NCI-H1417 (cell line): ENCODE measurements around the gene PPP1R9A.

Experiments
- DNase-seq, 3 experiments: peaks; one replicate each; lab custom pipeline; 2025; lab: John Stamatoyannopoulos, UW

PPP1R9A gene

DNA sequence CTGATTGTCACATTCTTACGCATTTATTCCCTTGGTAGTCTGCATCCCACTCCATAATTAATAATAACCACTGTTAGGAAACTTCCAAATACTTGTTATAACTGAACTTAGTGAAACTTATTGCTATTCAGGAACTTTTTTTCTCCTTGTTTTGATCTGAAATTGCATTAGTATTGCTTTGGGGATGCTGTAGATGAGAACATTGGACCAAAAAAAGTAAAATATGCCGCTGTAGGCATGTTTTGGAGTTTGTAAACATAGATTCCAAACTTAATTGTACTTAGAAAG is 1.7 kb downstream of the PPP1R9A start:
- DNase-seq, result no peak

DNA sequence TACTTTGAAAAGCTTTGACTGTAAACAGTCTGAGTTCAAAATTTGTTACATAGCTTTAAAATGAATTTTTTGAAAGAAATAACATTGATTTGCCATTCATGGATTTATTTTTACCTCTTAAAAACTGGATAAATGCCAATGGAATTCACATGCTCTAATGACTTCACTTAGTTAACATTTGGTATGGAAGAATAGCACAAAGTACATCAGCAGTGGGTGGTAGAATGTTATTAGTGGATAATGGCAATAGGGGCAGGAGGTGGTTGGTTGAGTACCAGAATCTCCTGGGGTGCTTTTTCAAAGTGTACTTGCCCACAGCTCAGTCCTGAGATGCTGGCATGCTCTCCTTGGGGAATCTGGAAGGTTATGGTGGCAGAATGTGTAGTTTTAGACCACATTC is 4.7 kb downstream of the PPP1R9A start:
- DNase-seq, result peak in 1 of 3 experiments; percentile 45

DNA sequence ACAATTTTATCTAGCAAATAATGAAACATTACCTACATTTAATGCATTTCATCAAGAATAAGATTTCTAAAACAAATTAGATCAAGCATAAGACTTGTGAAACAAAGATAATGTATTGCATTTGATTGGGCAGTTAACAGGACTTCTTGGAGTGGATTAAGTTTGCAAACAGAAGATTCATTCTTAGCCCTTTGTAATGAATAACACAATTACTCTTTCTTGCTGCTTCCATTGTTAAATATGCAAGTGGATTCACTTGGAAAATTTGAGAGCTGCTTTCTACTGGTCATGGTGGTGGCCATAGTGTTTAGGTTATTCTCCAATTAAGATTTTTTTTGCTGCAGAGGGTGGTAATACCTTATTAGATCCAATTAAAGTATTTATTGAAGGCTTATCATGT is 6.0 kb downstream of the PPP1R9A start:
- no peak for DNase-seq

DNA sequence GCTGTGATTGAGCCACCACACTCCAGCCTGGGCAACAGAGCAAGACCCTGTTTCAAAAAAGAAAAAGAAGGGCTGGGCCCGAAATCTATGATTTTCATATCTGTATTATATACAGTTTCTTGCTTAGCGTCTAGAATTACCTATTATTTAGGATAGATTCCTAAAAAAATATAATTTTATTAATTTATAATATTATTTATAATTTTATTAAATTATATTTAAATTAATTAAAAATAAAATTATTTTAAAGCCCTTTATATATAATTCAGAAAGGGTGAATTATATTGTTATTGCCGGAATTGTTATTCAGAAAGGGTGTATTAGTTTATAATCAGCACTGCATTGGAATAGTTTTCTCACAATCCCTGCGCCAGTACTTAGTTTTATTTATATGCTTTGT is 14.5 kb downstream of the PPP1R9A start:
- no peak for DNase-seq

DNA sequence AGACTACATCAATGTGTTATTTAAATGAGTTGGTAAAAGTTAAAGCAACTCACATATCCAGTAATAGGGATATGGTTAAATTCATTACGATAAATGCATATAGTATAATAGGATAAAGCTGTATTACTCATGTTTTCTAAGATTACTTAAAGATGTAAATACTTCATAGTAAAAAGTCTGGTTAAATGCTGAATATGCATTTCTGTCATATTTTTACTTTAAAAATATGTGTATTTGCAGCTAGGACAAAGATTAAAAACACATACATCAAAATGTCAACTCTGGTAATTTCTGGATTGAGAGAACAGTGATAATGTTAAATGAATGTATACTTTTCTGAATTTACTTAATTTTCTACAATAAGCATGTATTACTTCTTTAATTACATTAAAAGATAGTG is 15.1 kb downstream of the PPP1R9A start:
- DNase-seq, result no peak

DNA sequence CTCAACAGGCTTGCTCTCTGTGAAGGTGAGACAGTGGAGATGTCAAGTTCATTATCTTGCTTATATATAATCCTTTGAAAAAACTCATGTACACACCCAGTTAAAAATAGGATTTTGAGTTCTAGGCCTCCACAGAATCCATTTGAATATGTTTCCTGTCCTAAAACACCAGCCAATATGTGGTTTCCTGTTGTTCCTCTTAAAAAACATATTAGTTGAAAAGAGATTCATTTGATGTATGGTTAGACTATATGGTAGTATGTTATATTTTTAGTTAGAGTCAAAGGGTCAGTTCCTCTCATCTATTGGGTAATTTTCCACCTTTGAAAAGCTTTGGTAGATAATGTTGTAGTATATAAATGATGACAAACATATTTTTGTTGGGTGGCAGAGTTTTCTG is 16.0 kb downstream of the PPP1R9A start:
- no peak for DNase-seq

DNA sequence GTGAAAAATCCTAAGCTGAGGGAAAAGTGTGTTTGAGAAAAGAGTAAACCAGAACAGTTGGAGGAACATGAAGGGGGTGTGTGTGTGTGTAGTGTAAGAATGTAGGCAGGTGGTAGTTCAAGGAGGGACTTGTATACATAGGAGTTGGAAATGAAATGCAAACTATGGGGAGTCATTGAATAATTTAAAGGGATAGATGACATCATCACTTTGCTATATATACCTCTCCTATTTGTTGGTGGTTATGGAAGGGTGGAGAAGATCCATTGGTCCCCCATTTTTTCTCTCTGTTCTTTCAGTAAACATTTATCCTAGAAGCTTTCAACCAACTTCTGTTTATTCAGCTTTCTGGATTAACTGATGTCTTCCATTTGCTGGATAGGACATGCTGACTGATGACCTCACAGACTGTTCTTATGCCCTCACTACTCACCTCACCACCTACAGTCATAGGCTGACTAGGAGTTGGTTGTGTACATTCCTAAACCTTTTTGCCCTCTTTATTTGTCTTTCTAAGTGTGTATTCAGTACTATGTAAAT is 20.8 kb downstream of the PPP1R9A start:
- no peak for DNase-seq

DNA sequence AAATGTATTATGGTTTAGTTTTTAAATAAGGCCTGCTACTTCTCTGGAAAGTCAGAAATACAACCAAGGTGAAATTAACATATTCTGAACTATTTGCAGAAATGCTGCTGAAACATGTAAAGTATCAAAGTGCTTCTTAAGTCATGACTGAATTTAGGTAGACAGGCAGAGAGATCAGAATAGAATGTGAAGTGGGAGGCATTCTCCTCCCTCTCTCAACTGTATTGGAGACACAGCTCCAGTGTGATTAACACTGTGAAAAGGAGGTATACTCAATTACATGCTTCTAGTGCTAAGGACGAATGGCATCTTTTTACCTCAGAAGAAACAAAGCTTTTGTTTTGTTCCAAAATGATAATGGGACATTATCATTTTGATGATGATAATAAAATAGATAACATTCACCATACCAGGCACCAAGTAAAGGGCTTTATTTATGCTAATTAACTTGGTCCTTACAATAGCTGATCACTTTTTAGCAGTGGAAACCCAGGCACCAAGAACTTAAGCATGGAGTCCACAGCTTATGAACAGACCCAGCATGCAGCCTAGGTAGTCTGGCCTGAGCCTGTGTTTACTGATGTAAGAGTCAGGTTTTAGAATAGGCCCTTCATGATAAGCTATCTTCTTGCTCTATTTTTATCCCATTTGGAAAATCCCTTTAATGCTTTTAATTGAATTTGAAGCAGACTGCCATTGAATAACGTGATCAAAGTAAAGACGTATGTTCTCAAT is 26.0 kb downstream of the PPP1R9A start:
- peak in 1 of 3 experiments; percentile 54 for DNase-seq

DNA sequence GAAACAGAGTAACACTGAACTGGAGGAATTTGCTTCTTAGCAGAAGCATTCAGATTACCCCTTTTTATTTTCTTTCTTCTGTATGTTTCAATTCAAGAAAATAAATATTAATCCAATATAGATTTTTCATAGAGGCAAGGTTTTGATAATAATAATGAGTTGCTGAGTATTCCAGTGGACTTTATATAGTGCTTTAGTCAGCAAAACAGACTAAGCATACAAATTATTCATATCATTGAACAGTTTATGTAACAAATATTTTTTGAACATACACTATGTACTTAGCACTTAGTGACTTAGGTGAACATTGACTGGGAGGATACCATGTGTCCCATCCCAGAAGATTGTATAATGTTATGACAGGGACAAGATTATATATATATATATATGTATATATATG is 32.0 kb downstream of the PPP1R9A start:
- no peak for DNase-seq

DNA sequence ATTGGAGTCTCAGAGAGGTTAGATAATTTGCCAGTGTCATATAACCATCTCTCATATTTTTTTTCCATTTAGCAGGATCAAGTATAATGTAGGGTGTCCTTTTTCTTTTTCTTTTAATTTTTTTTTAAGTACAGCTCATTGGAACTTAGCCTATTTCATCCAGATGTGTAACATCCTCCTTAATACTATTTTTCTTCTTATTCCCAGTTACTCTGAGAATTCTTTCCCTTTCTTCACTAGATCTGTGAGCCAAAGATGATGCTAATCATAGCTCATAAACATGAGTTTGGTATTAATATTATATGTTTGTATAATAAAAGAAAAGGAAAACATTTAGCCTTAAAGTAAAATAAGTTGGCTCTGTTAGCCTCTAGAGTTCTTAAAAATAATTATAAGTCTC is 32.8 kb downstream of the PPP1R9A start:
- DNase-seq, result no peak

DNA sequence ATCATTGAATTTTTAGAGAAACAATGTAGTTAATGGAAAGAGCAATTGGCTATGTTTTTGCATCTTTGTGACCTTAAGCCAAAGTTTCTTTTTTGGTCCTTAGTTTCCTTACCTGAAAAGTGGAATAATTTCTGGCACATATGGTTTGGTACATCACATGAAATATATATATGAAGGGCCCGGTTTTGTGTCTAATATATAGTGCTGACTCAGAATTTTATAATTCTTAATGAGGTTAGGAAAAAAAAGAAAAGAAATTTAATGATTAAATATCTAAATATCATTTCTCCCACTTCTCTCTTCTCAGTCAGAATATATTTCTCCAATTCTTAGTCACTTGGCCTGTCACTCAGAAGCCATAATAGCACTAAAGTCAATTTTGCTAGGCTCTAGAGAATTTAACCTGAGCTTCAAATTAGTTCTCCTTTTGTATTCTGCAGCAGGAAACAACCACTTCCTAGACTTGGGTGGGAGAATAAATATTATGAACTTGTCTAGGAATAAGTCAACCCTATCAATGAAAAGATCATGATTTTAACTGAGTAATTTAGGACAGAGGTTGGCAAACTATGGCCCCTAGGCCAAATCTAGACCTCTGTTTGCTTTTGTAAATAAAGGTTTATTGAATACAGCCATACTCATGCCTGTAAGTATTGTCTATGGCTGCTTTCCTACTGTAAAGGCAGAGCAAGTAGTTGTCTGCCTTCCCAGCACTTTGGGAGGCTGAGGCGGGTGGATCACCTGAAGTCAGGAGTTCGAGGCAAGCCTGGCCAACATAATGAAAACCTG is 34.6 kb downstream of the PPP1R9A start:
- peak in 2 of 3 experiments; percentile 29 to 58 for DNase-seq

DNA sequence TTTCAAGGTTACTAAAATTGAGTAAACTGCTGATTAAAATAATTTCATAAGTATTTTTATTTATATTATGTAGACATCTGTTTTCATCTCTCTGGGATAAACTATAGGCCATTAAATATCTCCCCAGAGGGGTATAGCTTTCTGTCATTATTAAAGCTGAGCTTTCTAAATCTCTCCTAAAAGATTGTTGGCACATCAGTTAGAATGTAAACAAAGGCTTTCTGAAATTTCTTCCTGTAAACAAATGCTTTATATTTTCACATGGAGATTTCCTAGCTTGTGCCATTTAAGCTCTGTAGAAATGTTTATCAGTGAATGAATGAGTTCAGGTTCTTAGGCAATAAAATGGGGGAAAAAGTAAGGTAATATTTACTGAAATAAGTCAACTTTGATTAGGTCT is 35.7 kb downstream of the PPP1R9A start:
- DNase-seq, result no peak

DNA sequence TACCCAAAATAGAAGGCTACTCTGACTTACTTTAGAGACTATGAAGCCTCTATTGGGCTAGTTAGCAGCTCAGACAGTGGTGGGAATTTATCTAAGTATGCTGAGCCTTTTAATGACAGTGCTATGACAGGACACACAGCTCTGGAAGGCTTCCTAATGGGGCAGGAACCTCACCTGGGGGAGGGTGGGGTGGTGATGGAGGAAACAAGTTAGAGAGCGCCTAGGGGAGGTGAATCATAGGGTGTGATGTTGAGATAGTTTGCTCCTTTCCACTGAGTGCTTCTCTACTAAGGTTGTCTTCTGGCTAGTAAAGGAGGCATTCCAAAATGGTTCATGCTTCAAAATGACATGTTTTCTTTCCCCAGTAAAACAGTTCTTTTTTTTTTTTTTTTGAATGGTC is 42.1 kb downstream of the PPP1R9A start:
- no peak for DNase-seq

DNA sequence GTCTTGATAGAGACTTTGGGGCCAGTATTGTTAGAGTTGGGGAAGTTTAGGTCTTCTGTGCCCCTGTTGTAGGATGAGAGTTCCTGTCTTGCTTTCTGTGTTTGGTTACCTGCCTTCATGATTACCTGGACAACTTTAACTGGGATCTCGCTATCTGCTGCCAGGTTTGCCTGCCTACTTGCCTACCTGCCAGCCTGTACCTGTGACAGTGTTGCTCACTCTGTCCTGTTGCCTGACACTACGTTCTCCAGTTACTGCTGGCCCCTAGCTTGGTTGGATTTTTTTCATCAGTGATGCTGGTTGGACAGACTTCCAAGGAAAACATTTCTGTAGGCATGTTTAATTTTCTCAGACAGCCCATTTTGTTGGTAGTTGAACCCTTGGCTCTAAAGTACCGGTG is 48.4 kb downstream of the PPP1R9A start:
- no peak for DNase-seq

DNA sequence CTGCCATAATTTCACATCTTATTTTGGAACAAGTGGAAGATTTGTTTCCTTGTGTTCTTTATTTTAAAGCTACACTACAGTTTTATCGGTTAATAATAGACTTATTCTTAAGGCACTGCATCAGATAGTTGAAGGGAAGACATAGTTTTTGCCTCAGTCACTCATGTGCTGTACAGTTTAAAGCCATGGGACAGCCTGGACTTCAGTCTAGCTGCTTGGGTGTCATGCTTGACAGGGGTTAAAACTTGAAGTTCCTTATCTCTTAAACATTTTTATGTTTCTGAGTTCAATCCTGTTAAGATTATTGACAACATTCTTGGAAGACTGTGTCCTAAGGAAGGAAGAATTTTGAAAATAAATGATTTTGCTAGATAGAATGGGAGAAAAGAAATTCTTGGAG is 49.7 kb downstream of the PPP1R9A start:
- DNase-seq, result no peak

DNA sequence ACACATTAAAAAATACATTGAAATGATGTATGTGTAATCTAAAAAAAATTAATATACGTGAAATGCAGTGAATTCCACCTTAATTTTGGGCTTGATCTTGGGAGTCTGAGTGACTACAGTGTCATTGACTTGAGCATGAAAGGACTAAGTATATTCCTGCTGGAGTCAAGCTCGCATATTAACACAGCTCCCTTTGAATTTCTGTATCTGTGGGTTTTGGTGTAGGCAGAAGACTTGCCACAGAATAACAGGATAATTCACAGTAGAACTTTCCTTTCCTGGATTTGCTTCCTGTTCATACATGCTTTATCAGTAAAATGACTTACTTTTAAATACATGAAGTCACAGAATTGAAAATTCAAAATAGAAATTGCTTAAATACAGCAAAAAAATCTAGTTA is 55.3 kb downstream of the PPP1R9A start:
- DNase-seq, result no peak

DNA sequence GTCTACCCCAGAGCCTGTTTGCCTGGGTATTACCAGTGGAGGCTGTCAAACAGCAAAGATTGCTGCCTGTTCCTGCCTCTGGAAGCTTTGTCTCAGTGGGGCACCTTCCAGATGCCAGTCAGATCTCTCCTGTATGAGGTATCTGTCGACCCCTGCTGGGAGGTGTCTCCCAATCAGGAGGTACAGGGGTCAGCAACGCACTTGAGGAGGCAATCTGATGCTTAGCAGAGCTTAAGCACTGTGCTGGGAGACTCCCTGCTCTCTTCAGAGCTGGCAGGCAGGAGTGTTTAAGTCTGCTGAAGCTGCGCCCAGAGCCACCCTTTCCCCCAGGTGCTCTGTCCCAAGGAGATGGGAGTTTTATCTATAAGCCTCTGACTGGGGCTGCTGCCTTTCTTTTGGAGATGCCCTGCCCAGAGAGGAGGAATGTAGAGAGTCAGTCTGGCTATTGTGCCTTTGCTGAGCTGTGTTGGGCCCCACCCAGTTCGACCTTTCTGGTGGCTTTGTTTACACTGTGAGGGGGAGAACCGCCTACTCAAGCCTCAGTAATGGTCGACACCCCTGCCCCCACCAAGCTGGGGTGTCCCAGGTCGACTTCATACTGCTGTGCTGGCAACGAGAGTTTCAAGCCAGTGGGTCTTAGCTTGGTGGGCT is 62.2 kb downstream of the PPP1R9A start:
- DNase-seq, result no peak

DNA sequence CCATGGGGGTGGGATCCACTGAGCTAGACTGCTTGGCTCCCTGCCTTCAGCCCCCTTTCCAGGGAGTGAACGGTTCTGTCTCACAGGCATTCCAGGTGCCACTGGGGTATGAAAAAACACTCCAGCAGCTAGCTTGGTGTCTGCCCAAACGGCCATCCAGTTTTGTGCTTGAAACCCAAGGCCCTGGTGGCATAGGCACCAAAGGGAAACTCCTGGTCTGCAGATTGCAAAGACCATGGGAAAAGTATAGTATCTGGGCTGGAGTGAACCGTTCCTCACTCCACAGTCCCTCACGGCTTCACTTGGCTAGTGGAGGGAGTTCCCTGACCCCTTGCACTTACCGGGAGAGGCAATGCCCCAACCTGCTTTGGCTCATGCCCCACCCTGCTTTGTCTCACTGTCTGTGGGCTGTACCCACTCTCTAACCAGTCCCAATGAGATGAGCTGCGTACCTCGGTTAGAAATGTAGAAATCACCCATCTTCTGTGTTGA is 62.7 kb downstream of the PPP1R9A start:
- DNase-seq, result no peak

DNA sequence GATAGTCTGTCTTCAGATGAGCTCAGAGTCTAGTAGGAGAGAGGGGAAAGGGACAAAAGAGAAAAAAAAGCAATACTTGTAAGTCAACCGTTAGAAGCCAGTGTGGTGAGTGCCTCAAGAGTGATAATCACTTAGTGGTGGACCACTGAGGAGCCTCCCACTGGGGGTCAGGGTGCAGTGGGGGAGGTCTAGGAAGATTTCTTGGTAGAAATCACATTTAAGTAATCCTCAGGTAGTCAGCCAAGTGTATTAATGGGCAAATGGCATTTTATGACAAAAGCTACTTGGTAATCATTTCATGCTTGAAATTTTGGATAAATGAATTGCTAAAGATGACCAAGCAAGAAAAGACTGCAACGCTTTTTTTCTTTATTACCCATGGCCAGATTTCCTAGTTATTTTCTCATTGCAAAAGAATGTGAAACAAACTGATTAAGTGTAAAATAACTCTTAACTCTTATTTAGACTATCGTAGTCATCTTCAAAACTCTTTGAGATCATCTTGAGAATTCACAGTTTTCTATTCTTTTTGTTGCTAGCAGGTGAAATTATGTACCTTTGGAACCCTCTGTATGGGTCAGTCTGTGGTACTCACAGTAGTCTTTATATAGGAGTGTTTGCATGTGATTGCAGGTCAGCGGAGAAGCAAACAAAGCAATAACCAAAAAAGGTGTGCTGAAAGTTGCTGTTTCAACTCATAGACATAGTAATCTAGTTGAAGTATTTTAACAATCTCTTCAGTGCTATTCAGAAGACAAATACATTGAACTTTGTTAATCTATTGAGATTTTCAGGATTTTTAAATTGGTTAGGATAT is 63.9 kb downstream of the PPP1R9A start:
- no peak for DNase-seq

DNA sequence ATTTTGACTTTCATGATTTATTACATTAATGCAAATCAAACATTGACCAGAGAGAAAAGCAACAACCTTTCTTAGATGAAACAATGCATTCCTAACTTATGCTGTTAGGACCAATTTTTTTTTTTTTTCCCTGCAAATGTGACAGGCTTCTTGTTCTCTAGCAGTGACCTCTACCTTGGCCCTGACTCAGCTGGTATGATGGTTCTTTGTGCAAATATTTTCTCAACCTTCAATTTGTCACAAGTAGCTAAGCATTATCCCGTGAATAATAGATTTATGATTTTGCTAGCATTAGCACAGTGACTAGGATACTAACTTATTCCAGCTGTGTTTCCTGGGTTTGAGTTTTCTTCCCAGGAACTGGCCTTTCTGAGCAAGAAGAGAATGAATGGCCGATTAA is 64.9 kb downstream of the PPP1R9A start:
- DNase-seq, result peak in 2 of 3 experiments; percentile 50 to 80

DNA sequence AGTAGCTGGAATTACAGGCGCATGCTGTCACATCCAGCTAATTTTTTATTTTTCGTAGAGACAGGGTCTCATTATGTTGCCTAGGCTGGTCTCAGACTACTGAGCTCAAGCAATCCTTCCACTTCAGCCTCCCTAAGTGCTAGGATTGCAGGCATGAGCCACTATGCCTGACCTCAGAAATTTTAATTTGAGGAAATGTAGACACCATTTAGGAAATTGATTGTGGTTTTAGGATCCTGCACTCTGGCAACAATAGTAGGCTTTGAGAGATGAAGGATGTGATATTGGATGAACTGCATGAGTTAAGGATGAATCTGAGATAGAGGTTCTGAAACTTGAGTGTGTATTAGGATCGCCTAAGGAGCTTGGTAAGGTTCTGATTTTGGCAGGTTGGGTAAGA is 66.5 kb downstream of the PPP1R9A start:
- no peak for DNase-seq

DNA sequence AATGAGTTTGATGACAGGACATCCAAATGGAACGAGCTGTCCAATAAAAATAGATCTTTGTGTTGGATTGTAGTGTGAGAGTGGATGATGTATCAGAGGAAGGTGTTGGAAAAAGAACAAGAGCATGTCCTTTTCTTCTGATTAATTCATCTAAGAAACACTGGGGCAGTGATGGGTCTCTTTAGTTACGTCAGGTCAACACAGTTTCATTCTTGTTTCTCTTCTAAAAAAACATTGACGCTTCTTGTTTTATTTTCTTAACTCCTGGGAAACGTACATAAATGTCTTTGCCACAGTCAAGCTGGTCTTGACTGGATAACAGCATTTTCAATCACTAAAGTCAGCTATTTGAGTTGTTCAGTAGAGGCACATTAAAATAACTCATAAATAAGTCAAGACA is 67.0 kb downstream of the PPP1R9A start:
- no peak for DNase-seq
